Esophagus muscularis mucosa (tissue), 4 donors: Measurements from ENCODE around the gene FGD5. TPM values are rescaled to one million over a fixed set of nuclear protein-coding genes. Genes with fewer than 3 reads are reported as not detected.

Experiments used
- DNase-seq: peaks from one replicate; pipeline ENCODE4 v3.0.0-alpha.2; 2017; ENCODE audit errors: extremely low spot score
- H3K27ac ChIP-seq, 4 donors: fragments of 200-600 bp; sonication (generic); replicated peaks in 1 of 4; 1 replicate in 3 of 4; 2 replicates in 1 of 4; pipeline ENCODE4 v1.5.1; 2016 to 2019; ENCODE audit warnings: mild to moderate bottlenecking in 1 of 4
- H3K27me3 ChIP-seq, 4 donors: fragments of 200-600 bp; sonication (generic); one replicate each; pipeline versions ENCODE4 v1.5.1 to v1.6.0; 2016 to 2019
- H3K36me3 ChIP-seq, 4 donors: fragments of 200-600 bp; sonication (generic); one replicate each; pipeline ENCODE4 v1.5.1; 2016 to 2019
- H3K4me1 ChIP-seq, 4 donors: fragments of 200-600 bp; sonication (generic); one replicate each; pipeline ENCODE4 v1.5.1; 2016 to 2019
- H3K4me3 ChIP-seq, 4 donors: fragments of 200-600 bp; sonication (generic); 1 replicate in 2 of 4; 2 replicates in 2 of 4; pipeline ENCODE4 v1.5.1; 2016 to 2019; ENCODE audit warnings: mild to moderate bottlenecking in 4 of 4, moderate library complexity in 1 of 4
- H3K9me3 ChIP-seq, 4 donors: fragments of 200-600 bp; sonication (generic); 1 replicate in 3 of 4; 2 replicates in 1 of 4; pipeline ENCODE4 v1.5.1; 2016 to 2019
- EP300 ChIP-seq: sonication (generic); formaldehyde crosslinking; IDR thresholded peaks from one replicate; pipeline ENCODE4 v1.6.1; 2017; ENCODE audit warnings: antibody characterized with exemption
- POLR2A ChIP-seq: fragments of 450-650 bp; IDR thresholded peaks from one replicate; pipeline ENCODE4 v1.6.1; 2017; ENCODE audit warnings: antibody characterized with exemption, moderate library complexity, mild to moderate bottlenecking, low read depth
- POLR2AphosphoS5 ChIP-seq, 2 donors: sonication (generic); formaldehyde crosslinking; IDR thresholded peaks; one replicate each; pipeline ENCODE4 v1.6.1; 2017; ENCODE audit warnings: antibody characterized with exemption in 2 of 2
- WGBS: methylation state at CpG from one replicate; pipeline ENCODE4 v1.1.5; 2018; 5-methylcytosine and 5-hydroxymethylcytosine counted together
- intact Hi-C: fragments of 100-400 bp; cut with DNase I; formaldehyde crosslinking; loops from one replicate; pipeline ENCODE4 v1.15.1; 2023
- total RNA-seq, 4 donors: library from RNA; depleted of rRNA; stranded (reverse); fragments of >200 nt; gene quantifications; one replicate each; pipeline versions ENCODE4 v1.1.0 to v1.2.1, GENCODE V29; 2016
- TF ChIP-seq, protein P1 (sequence below), 3 experiments: fragments of 200-600 bp in 2 of 3; fragments of 450-650 bp in 1 of 3; sonication (generic) in 2 of 3; IDR thresholded peaks; one replicate each; pipeline ENCODE4 v1.5.1; 2017 to 2019; ENCODE audit warnings: antibody characterized with exemption in 3 of 3, mild to moderate bottlenecking in 2 of 3, moderate library complexity in 1 of 3

The FGD5 gene
- total RNA-seq, 4 donors from 2014 or later = 15.4 to 21.1 (median 16.1) TPM

- intact Hi-C loops = no loop called here
- 60% methylated on average over 7 of the region's 7 CpGs for WGBS
- H3K4me3 ChIP-seq = no peak overlapping the region
- TF ChIP-seq POLR2A (no peak), POLR2AphosphoS5 (IDR thresholded peaks at IDR 0.05) (no peak), EP300 (no peak)
- TF ChIP-seq, protein P1, sequence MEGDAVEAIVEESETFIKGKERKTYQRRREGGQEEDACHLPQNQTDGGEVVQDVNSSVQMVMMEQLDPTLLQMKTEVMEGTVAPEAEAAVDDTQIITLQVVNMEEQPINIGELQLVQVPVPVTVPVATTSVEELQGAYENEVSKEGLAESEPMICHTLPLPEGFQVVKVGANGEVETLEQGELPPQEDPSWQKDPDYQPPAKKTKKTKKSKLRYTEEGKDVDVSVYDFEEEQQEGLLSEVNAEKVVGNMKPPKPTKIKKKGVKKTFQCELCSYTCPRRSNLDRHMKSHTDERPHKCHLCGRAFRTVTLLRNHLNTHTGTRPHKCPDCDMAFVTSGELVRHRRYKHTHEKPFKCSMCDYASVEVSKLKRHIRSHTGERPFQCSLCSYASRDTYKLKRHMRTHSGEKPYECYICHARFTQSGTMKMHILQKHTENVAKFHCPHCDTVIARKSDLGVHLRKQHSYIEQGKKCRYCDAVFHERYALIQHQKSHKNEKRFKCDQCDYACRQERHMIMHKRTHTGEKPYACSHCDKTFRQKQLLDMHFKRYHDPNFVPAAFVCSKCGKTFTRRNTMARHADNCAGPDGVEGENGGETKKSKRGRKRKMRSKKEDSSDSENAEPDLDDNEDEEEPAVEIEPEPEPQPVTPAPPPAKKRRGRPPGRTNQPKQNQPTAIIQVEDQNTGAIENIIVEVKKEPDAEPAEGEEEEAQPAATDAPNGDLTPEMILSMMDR (IDR thresholded peaks at IDR 0.05) = no peak
- peaks cover 0 to 12% (median 7%) of the 10 kb centered on the region in 4 donors for H3K4me1 ChIP-seq
- no peak overlapping the region for H3K27ac ChIP-seq
- no peaks in the 10 kb centered on the region for H3K9me3 ChIP-seq
- H3K27me3 ChIP-seq = peaks cover 0 to 7% (median 0%) of the 10 kb centered on the region in 4 donors
- no peak for DNase-seq
- H3K36me3 ChIP-seq = peaks cover 0 to 3% (median 0%) of the 10 kb centered on the region in 4 donors
Measured at GRCh38 chr3:14889205-14889604, 70.4 kb downstream of the FGD5 start.

DNA sequence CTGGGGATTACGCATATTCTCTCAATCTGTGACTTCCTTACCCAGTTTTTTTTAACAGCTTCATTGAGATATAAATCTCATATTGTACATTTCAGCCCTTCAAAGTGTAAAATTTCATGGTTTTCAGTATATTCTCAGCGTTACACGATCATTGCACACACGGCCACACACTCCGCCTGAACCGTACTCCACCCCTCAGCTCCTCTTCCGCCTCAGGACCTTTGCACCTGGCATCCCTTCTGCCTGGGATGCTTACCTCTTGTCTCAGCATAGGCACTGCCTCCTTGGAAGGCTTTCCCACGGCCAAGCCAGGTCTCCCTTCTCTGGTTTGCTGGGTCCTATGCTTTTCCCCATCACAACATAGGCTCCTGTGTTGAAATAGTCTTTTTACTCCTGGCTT is 71.2 kb downstream of the FGD5 start:
- intact Hi-C loops = no loop called here
- WGBS = 92% methylated on average over 8 of the region's 8 CpGs
- Histone ChIP-seq H3K9me3 (no peaks in the 10 kb centered on the region), H3K36me3 (peaks cover 0 to 3% (median 0%) of the 10 kb centered on the region in 4 donors), H3K4me1 (peaks cover 0 to 12% (median 7%) of the 10 kb centered on the region in 4 donors), H3K4me3 (no peak overlapping the region), H3K27me3 (peaks cover 0 to 7% (median 0%) of the 10 kb centered on the region in 4 donors), H3K27ac (no peak overlapping the region)
- TF ChIP-seq EP300 = no peak
- TF ChIP-seq POLR2A = no peak
- TF ChIP-seq, protein P1 (IDR thresholded peaks at IDR 0.05) = no peak
- TF ChIP-seq POLR2AphosphoS5 (IDR thresholded peaks at IDR 0.05) = no peak
- DNase-seq = no peak

GRCh38 chr3:14890476-14890875 is 71.7 kb downstream of the FGD5 start:
- WGBS = 72% methylated on average over 4 of the region's 5 CpGs
- H3K4me3 ChIP-seq = no peak overlapping the region
- H3K27ac ChIP-seq = no peak overlapping the region
- TF ChIP-seq POLR2A (no peak), POLR2AphosphoS5 (IDR thresholded peaks at IDR 0.05) (no peak), EP300 (no peak)
- TF ChIP-seq, protein P1 (IDR thresholded peaks at IDR 0.05) = no peak
- DNase-seq = no peak
- H3K9me3 ChIP-seq = no peaks in the 10 kb centered on the region
- H3K27me3 ChIP-seq = peaks cover 0 to 7% (median 0%) of the 10 kb centered on the region in 4 donors
- H3K4me1 ChIP-seq = peaks cover 0 to 12% (median 7%) of the 10 kb centered on the region in 4 donors
- peaks cover 0 to 3% (median 0%) of the 10 kb centered on the region in 4 donors for H3K36me3 ChIP-seq
- intact Hi-C loops = no loop called here

DNA sequence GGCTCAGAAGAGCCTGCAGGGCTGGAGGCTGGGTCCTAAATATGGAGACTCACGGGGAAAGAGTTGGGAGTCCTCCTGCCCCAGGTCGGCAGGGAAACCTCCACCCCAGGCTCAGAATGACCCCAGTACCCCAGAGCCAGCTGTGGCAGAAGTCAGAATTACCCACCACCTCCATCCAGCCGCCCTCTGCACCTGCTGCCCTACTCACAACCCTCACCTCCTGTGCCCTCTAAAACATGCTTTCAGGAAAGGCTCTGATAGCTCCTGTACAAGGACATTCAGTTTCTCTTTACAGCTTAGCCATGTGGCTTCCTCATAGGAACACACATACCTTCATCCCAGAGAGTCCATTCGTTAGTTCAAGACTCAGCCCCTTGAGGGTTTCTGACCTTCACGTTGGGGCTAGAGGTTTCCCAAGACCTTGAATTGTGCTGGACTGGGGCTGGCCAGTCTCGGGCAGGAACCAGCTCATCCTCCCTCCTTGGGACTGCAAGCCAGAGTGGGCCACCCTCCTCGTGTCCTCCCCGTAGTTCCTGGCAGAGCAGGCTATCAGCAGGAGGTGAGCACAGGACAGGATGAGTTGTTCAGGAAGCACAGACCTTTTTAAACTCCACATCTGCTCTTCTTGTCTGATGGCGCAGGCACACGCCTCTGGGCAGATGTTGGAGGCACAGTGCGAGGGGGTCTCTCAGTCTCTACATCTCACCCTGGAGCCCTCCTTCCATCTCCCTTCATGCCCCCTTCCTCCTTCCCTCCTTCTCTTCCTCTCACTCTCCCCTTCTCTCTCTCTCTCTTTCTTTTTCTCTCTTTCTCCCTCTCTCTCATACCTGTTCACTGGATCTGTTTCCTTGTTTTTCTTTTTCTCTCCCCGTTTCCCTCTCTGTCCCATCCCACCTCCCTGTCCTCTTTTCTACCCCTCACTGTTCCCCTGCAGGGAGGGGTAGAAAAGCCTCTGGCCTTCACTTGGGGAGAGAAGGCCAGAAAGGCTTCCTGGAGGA is 72.7 kb downstream of the FGD5 start:
- Histone ChIP-seq H3K4me3 (no peak overlapping the region), H3K36me3 (no peaks in the 10 kb centered on the region), H3K4me1 (peaks cover 0 to 12% (median 7%) of the 10 kb centered on the region in 4 donors), H3K27me3 (peaks cover 0 to 7% (median 0%) of the 10 kb centered on the region in 4 donors), H3K9me3 (no peaks in the 10 kb centered on the region), H3K27ac (no peak overlapping the region)
- WGBS = 85% methylated on average over 9 of the region's 12 CpGs
- TF ChIP-seq, protein P1 (IDR thresholded peaks at IDR 0.05) = no peak
- TF ChIP-seq EP300 = no peak
- TF ChIP-seq POLR2AphosphoS5 (IDR thresholded peaks at IDR 0.05) = no peak
- TF ChIP-seq POLR2A = no peak
- intact Hi-C loops = no loop called here
- DNase-seq = no peak
